Inferior parietal cortex (tissue), 1 donor: ENCODE data around the gene COL17A1.

Experiments
- DNase-seq: peaks from one replicate; pipeline ENCODE4 v3.0.0-alpha.2; 2016; ENCODE audit errors: extremely low spot score

The COL17A1 gene

DNA sequence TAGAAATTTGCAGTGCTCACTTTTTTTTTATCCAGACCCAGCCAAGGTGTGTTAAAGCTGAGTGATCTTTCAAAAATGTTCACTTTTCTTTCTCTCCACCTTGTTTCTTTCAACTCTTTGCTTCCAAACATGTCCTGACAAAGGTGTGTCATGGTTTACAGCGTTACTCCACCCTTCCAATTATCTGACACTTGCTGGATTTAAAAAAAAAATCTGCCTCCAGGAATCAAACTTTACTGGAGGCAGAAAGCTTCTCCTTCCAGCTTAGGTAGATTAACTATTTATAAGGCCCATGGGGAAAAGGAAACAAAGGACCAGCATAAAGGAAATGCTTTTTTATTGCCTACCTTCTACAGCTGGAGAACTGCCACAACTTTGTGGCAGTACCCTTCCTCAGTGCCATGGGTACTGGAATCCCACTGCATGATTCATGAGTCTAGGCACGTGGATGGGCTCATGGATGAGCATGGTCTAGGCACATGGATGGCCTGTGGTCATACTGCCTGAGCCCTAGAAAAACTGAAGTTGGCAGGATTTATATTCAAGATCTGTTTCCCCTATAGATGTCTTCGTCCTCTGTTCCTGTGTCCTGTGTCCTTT, at the start of gene COL17A1:
TSS of gene COL17A1 (minus strand) at position 80 of the 600 bp plus-strand sequence. CDS start 5,207 bp downstream, outside the sequence.
- no peak for DNase-seq

DNA sequence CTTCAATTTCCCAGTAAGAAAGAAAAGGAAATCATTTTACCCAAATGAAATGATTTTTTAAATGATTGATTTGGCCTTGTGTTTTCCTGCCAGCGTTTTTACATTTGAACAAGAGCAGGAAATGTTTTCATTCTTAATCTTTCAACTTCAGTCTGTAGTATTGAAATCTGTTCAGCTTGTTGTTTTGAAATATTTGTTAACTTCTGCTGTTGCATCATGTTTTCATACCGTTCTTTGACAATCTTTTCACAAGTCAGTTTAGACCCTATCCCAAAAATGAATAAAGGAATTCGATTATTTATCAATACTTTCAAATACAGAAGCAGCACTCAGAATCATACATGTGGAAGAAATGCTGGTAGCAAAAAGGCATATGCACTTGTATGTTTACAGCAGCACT, 44.4 kb upstream of the COL17A1 start:
- DNase-seq, result no peak

- no peak for DNase-seq
These were observed 42.5 kb upstream of the COL17A1 start for GRCh38 chr10:104128214-104128613.

- no peak for DNase-seq
These were observed 41.7 kb upstream of the COL17A1 start for GRCh38 chr10:104127411-104127810.

GRCh38 chr10:104123397-104123796, 37.7 kb upstream of the COL17A1 start:
- peak; percentile 59 for DNase-seq

DNA sequence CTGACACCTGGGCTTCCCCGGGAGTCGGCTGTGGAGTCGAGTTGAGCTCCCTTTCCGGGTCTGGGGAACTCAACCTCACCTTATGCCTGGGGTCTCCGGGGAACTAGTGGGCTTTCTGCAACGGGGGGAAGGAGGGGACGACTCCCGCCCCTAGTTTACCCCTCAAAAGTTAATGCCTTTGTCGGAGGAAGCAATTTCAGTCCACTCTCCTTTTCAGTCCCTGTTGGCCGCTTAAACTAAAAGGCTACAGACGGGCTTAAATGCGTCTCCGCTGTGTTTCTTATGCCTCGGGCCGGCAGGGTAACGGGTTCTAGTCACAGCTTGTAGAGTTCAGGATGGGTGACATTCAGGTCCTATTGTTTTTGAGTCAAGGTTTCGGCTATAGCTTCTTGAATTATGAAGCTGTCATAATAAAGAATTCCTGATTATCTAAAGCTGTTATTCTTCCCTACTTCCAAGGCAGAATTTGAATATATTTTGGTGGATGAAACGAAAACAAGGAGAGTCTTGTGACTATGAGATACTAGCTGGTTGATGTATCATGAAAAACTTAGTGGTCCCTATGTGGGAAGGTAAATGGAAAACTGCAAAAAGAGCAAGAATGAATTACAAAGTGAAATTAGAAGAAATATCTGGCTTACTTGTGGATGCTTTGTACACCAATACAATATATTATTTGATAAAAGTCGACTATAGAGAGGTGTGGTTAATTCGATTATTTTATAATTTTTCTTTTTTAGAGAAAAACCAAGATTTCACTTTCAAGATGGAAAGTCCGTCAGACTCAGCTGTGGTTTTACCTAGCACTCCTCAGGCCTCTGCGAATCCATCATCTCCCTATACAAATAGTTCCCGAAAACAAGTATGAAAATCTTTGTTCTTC, 36.8 kb upstream of the COL17A1 start:
- peak; percentile 55 for DNase-seq

DNA sequence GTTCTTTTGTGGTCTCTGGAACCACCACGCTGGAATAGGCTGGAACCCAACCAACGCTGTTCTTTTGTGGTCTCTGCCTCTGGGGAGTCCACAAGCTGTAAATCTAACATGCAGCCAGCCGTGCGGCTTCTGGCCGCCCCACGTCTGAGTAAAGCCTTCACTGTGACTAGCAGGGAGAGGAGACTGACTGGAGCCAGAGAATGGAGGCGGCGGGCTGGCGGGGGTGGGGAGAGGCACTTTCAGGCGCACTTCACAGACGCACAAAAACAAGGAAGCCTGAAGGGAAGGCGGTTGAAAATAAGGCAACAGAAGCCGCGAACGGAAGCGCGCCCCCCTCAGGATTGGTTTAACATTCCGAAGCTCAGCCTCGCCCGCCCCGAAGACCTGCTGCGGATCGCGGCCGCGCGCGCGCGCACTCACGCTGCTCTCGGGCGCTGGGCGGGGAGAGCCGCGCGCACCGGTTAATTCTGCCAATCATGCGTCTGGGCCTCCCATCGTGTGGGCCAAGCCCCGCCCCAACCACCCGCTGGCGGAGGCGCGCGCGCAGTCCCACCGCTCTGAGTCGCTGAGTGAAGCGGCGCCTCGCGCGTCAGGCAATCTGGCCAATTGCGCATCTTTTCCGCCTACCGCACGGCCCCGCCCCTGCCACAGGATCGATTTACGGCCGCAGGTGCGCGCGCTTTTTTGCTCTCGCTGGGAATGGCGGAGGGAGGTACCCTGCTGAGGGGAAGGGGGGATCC, 36.0 kb upstream of the COL17A1 start, which contains the start of gene SFR1:
TSS of gene SFR1 (plus strand) at position 687 of the 740 bp plus-strand sequence. CDS start at position 700, 13 bp downstream.
- peak; percentile 95 for DNase-seq

GRCh38 chr10:104120903-104121484, 35.3 kb upstream of the COL17A1 start:
- DNase-seq, result peak; percentile 71

GRCh38 chr10:104120512-104120902, 34.8 kb upstream of the COL17A1 start:
- peak; percentile 11 for DNase-seq

DNA sequence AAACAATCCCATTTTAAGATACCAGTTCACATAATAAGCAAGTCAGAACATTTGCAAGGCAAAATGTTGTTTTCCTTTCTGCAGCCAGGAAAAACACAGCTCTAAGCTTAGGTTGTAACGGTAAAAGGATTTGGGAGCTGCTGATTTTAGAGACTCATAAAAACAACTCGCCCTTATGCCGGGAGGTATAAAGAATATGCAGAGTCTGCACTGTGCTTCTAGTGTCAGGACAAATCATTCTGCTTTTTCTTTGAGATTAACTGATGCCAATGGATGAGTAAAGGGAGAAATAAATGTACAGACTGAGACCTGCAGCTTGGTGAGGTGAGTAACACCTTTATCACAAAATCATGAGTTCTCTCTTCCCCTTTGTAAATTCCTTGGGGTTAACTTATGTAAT, 34.3 kb upstream of the COL17A1 start:
- no peak for DNase-seq

GRCh38 chr10:104117839-104118323, 32.2 kb upstream of the COL17A1 start:
- no peak for DNase-seq

GRCh38 chr10:104113376-104113956, 27.8 kb upstream of the COL17A1 start:
- DNase-seq, result no peak

DNA sequence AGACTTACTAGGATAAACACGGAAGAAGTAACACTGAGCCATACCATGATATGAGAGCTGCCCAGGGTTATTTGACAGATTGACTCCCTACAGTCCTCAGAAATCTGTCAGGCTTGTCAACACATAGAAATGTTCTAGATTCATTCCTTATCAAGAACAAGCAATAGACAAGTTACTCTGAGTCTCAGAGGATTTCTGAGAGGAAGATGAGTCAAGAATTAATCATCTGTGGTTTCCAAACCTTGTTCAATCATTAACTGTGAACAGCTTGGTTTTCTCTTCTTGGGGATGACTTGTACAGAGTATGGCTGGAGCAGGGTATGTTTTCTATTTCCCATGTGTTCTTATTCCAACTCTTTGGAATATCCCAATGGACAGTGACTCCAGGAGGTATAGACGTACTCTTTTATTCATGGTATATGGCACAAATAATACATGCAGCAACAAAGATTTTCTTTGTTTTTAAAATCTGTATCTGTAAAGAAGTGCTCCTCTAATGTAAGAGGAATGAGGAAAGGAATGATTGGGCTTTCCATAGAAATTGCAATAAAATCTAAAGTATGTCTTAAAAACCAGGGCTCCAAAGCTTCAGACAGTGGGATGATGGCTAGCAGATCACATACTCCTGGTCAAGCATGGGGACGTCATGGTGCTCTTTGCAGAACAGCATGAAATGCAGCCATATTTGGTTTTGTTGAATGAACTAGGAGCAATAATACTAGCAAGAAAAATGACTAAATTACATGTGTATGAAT, 24.4 kb upstream of the COL17A1 start:
- DNase-seq, result no peak

DNA sequence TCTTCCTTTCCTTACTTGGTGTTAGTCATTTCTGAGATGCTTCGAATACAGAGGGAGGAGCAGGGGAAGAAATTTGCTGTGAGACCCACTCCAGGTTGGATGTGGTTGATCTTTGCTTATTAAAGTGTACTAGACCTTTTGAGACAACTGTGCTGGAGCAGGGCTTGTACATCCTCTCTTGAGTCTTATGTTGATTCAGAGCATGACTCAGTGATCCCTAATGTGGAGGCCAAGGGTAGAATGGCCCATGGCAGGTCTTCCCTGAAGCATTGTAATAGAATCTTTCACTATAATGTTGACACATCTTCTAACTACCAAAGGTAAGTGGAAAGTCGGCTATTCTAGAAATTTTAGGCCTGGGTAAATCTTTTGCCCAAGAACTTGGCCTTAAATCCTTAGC, 19.2 kb upstream of the COL17A1 start:
- DNase-seq, result no peak

DNA sequence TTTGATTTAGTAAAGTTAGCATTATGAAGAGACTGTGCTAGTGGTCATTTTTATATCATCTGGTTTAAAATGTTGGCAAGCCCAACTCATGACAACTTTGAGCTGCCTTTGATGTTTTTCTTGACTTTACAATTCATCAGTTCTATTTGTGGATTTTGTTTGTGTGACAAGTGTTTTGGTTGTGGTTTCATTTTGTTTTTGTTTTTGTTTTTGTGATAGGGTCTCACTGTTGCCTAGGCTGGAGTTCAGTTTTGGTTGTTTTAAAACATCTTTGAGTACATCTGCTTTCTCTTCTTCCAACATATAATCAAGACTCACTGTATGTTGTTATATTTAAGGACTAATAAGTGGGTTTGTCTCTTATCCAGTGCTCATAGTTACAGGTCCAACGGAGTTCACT, 18.7 kb upstream of the COL17A1 start:
- DNase-seq, result no peak

DNA sequence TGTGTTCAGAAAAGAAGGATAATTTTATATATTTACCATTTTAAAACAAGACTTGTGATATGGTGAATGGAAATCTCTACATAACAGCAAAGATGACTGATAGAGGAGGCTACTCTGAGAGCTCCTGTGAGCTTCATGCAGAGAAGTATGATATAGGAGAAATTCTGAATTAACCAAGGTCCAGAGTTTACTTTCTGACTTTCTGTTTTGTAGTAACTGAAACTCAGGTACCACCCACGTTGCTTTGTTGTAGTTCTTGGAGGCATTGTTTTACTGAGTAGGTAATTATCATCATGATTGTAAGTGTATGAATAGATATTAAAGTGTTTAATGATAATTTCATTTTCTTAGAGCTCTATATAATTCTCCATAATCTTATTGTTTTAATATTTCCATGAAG, 18.3 kb upstream of the COL17A1 start:
- no peak for DNase-seq

GRCh38 chr10:104101902-104102301, 16.2 kb upstream of the COL17A1 start:
- DNase-seq, result no peak

DNA sequence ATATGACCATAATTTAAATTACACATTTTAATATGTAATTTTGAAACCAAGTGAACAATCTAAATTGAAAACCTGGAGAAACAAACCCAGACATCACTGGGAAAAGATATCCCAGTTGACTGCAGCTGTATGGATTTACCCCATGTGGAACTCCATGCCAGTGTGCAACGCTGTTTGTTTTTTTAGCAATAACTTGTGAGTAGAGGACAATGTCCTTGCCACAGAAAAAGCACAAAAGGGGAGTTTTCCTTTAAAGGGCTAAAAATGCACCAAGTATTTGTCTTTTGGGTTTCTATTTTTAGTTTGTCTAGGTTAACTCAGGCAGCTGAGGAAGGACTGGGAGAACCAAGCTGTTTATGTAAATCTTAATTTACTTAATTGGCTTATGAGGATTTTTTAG, 15.1 kb upstream of the COL17A1 start:
- no peak for DNase-seq

GRCh38 chr10:104099941-104100340, 14.3 kb upstream of the COL17A1 start:
- DNase-seq, result no peak

GRCh38 chr10:104099269-104099668, 13.6 kb upstream of the COL17A1 start:
- DNase-seq, result no peak
